SJSA1 (cell line): Measurements from ENCODE around the gene FNDC3B. TPM values are rescaled to one million over a fixed set of nuclear protein-coding genes. Genes with fewer than 3 reads are reported as not detected.
"Not testable (repeated sequence)": the region's sequence is repeated elsewhere in the genome, so short reads cannot be mapped to it uniquely, and the experiment has no call there.

Experiments used
- DNase-seq, 2 experiments: peaks; one replicate each; pipeline ENCODE4 v3.0.0-alpha.2; 2015 to 2020; ENCODE audit warnings: low spot score in 2 of 2, low read depth in 1 of 2
- H3K27ac ChIP-seq: fragments of 250-450 bp; sonication (Bioruptor Pico); 2 replicates; pipeline ENCODE4 v1.5.1; 2020; ENCODE audit warnings: mild to moderate bottlenecking, moderate library complexity
- H3K27me3 ChIP-seq: fragments of 250-450 bp; sonication (Bioruptor Pico); replicated peaks from 2 replicates; pipeline ENCODE4 v1.5.1; 2020; ENCODE audit warnings: mild to moderate bottlenecking, moderate library complexity
- H3K36me3 ChIP-seq: fragments of 250-450 bp; sonication (Bioruptor Pico); 2 replicates; pipeline ENCODE4 v1.5.1; 2020; ENCODE audit warnings: mild to moderate bottlenecking
- H3K4me1 ChIP-seq: fragments of 250-450 bp; sonication (Bioruptor Pico); replicated peaks from 2 replicates; pipeline ENCODE4 v1.6.1; 2021; ENCODE audit warnings: mild to moderate bottlenecking
- H3K4me3 ChIP-seq: fragments of 250-450 bp; sonication (Bioruptor Pico); 2 replicates; pipeline ENCODE4 v1.5.1; 2020; ENCODE audit warnings: mild to moderate bottlenecking
- H3K9me3 ChIP-seq: fragments of 250-450 bp; sonication (Bioruptor Pico); replicated peaks from 2 replicates; pipeline ENCODE4 v1.5.1; 2020; ENCODE audit warnings: mild to moderate bottlenecking
- total RNA-seq: library from RNA; depleted of rRNA; stranded (reverse); fragments of >200 nt; shearing (Covaris generic); gene quantifications from 2 replicates; pipeline ENCODE4 v1.2.3, GENCODE V29; 2014; rRNA removed

Gene FNDC3B
- 42.7 and 73.4 TPM in 2 replicates for total RNA-seq

DNA sequence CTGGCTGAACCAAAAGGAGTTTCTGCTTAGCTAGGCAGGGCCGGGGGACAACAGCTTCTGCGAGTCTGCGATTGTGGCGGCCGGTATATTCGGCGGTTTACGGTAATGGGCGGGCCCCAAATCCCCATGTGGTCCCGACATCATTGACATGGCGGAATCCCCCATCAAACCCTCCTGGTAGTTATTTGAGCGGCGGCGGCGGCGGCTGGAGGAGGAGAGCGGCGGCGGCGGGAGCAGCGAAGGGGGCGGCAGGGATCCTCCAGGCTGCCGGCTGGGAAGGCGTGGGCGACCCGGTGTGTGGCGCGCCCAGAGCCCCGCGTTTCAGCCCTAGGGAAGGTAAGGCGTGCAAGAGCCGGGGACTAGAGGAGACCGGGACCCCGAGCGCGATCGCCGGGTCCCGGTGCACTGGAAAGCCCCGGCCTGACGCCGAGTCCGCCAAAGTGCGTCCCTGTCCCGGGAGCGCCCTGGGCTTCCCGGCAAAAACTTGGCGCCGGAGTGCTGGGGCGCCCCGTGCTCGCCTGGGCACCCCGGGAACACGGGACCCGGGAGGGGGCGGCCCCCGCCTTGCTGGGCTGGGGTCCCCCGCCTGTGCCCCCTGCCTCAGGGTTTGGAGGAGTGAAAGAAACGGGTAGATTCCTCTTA, at the start of gene FNDC3B:
FNDC3B (plus strand) TSS at position 143 of the 642 bp plus-strand sequence. CDS start 72,902 bp downstream, outside the sequence.
- Histone ChIP-seq H3K4me3 (peak within 1 kb of the TSS; percentile 91), H3K36me3 (peaks cover 23% of the 10 kb centered on the region), H3K27ac (peak within 1 kb of the TSS; percentile 96), H3K4me1 (peaks cover 13% of the 10 kb centered on the region), H3K27me3 (no peaks in the 10 kb centered on the region), H3K9me3 (no peaks in the 10 kb centered on the region)
- peak; percentile 88 to 92 for DNase-seq

DNA sequence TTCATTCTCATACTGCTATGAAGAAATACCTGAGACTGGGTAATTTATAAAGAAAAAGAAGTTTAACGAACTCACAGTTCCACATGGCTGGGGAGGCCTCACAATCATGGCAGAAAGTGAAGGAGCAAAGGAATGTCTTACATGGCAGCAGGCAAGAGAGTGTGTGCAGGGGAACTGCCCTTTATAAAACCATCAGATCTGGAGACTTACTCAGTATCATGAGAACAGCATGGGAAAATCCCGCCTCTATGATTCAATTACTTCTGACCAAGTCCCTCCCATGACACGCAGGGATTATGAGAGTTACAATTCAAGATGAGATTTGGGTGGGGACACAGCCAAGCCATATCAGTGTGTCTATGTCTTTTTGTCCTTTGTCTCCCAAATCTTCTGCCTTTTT, 49.1 kb upstream of the FNDC3B start:
- not testable (repeated sequence) for H3K4me1 ChIP-seq, H3K27me3 ChIP-seq, H3K9me3 ChIP-seq, H3K4me3 ChIP-seq, H3K27ac ChIP-seq, DNase-seq, H3K36me3 ChIP-seq

DNA sequence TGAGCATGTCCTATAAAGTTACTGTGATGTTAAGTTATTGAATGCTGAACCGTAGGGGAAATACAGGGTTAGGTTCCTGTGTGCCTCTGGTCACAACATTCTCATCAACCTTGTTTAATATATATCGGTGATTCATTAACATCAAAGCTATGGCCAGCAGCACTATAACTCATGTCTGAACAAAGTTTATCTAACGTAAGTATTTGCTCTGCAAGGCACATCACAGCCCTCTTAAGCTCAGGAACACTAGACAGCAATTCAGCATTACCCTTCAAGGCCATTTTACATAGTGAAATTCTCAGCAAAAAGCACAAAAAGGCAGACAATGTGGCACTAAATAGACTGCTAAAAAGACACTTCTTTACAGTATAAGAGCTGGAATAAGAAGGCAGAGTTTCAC, 48.2 kb upstream of the FNDC3B start:
- Histone ChIP-seq H3K4me3 (no peak overlapping the region), H3K27ac (no peak overlapping the region), H3K9me3 (no peaks in the 10 kb centered on the region), H3K27me3 (no peaks in the 10 kb centered on the region), H3K4me1 (peaks cover 15% of the 10 kb centered on the region), H3K36me3 (no peaks in the 10 kb centered on the region)
- no peak for DNase-seq

DNA sequence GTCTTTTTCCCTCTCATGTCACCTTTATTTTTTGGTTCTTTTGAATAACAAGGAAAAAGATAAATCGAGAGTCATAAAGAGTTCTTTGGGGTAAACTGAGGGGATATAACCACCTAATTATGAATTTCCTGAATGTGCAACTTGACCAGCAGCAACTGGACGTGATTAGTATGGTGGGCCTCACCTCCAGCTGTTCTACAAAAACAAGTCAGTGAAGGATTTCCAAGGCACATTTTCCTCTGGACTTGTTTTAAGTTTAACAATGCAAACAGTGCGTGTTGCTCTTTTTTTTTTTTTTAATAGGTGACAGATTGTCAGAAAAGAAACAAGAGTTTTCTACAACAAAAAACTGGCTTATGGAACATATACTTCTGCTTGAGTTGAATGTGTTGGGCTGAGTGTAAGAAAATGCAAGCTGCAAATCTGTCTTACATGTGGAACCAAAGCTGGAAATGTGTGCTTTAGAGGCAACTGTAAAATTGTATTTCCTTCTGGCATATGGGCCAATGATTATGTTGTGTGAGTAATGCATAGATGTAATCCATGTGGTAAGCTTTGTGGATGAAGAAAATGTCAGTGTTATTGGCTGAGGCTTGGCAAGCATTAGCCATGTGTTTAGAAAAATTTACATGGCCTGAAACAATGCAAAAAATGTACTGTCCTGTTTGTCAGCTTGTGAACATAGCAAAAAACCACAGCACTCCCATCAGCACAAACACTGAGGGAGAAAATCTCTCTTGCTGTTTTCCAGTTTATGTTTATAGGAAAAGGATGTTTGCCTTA, 44.5 kb upstream of the FNDC3B start:
- peak in 1 of 2 experiments; percentile 59 for DNase-seq
- H3K9me3 ChIP-seq: no peaks in the 10 kb centered on the region
- peak overlapping the region; percentile 16; the same call in 1 of the 2 replicates for H3K27ac ChIP-seq
- no peaks in the 10 kb centered on the region for H3K36me3 ChIP-seq
- peaks cover 15% of the 10 kb centered on the region for H3K4me1 ChIP-seq
- no peak overlapping the region for H3K4me3 ChIP-seq
- no peaks in the 10 kb centered on the region for H3K27me3 ChIP-seq

GRCh38 chr3:171995486-171995885, 43.9 kb upstream of the FNDC3B start:
- peaks cover 15% of the 10 kb centered on the region for H3K4me1 ChIP-seq
- no peaks in the 10 kb centered on the region for H3K36me3 ChIP-seq
- H3K27me3 ChIP-seq: no peaks in the 10 kb centered on the region
- no peak for DNase-seq
- peak overlapping the region; percentile 4; the same call in 1 of the 2 replicates for H3K27ac ChIP-seq
- H3K9me3 ChIP-seq: no peaks in the 10 kb centered on the region
- no peak overlapping the region for H3K4me3 ChIP-seq

DNA sequence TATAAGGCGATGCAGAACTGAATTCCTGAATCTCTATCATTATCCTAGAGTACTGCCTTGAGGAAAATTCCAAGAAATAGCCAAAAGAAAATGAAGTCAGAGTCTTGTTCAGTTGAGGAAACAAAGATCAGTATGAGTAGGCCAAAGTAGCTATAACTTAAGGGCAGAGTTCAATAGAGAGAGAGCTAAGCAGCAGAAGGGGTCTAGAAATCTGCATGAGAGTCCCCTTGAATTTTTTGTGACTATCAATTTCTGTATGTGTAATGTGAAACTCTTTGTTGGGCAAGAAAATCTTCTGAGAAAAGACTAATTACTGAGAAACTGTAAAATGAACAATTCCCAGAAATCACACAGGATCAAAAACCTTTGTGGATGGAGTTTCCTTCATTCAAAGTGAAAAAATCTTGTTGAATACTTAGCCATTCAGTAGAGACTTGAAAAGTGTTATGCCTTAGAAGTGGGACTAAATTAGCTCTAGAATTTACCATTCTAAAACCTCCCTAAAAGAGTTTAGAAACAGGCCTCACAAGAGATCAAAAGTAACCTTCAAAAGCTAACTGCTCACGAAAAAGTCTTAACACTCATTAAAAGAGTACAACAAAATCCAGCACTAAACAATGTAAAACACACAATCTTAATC, 43.1 kb upstream of the FNDC3B start:
- Histone ChIP-seq H3K4me1 (peaks cover 15% of the 10 kb centered on the region), H3K36me3 (no peaks in the 10 kb centered on the region), H3K27me3 (no peaks in the 10 kb centered on the region), H3K9me3 (no peaks in the 10 kb centered on the region), H3K27ac (no peak overlapping the region), H3K4me3 (no peak overlapping the region)
- DNase-seq: no peak

- DNase-seq, H3K27me3 ChIP-seq, H3K27ac ChIP-seq, H3K36me3 ChIP-seq, H3K4me3 ChIP-seq, H3K9me3 ChIP-seq: not testable (repeated sequence)
- peaks cover 23% of the 10 kb centered on the region for H3K4me1 ChIP-seq
These were observed 40.6 kb upstream of the FNDC3B start for GRCh38 chr3:171998731-171999130.

DNA sequence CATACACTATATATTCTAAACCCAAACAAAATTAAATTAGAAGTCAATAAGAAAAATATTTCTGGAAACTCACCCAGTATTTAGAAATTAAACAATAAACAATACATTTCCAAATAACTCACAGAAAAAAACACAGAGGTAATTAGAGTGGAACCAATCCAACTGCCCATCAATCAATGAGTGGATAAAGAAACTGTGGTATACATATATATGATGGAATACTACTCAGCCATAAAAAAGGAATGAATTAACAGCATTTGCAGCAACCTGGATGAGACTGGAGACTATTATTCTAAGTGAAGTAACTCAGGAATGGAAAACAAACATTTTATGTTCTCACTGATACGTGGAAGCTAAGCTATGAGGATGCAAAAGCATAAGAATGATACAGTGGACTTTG, 37.8 kb upstream of the FNDC3B start:
- H3K27ac ChIP-seq, H3K36me3 ChIP-seq, DNase-seq, H3K27me3 ChIP-seq, H3K9me3 ChIP-seq, H3K4me3 ChIP-seq: not testable (repeated sequence)
- H3K4me1 ChIP-seq: peaks cover 16% of the 10 kb centered on the region

GRCh38 chr3:172002512-172003078, 36.8 kb upstream of the FNDC3B start:
- DNase-seq: peak in 1 of 2 experiments; percentile 41
- Histone ChIP-seq H3K27ac (0 out of 2 replicates have a peak overlapping the region, but pooled peaks have one; percentile 17), H3K4me1 (peaks cover 24% of the 10 kb centered on the region), H3K36me3 (no peaks in the 10 kb centered on the region), H3K4me3 (no peak overlapping the region), H3K27me3 (no peaks in the 10 kb centered on the region), H3K9me3 (no peaks in the 10 kb centered on the region)

- H3K4me3 ChIP-seq: no peak overlapping the region
- no peaks in the 10 kb centered on the region for H3K27me3 ChIP-seq
- peaks cover 24% of the 10 kb centered on the region for H3K4me1 ChIP-seq
- H3K36me3 ChIP-seq: no peaks in the 10 kb centered on the region
- DNase-seq: peak in 1 of 2 experiments; percentile 6
- no peaks in the 10 kb centered on the region for H3K9me3 ChIP-seq
- H3K27ac ChIP-seq: no peak overlapping the region
These were observed 36.2 kb upstream of the FNDC3B start for GRCh38 chr3:172003146-172003545.

GRCh38 chr3:172007065-172007370, 32.4 kb upstream of the FNDC3B start:
- no peaks in the 10 kb centered on the region for H3K9me3 ChIP-seq
- no peaks in the 10 kb centered on the region for H3K36me3 ChIP-seq
- peak overlapping the region; percentile 21; the same call in 1 of the 2 replicates for H3K27ac ChIP-seq
- H3K4me3 ChIP-seq: no peak overlapping the region
- H3K27me3 ChIP-seq: no peaks in the 10 kb centered on the region
- no peak for DNase-seq
- peaks cover 24% of the 10 kb centered on the region for H3K4me1 ChIP-seq

- no peak for DNase-seq
- Histone ChIP-seq H3K27me3 (no peaks in the 10 kb centered on the region), H3K36me3 (no peaks in the 10 kb centered on the region), H3K4me1 (peaks cover 17% of the 10 kb centered on the region), H3K27ac (no peak overlapping the region), H3K4me3 (no peak overlapping the region), H3K9me3 (no peaks in the 10 kb centered on the region)
These were observed 29.6 kb upstream of the FNDC3B start for GRCh38 chr3:172009803-172010202.

DNA sequence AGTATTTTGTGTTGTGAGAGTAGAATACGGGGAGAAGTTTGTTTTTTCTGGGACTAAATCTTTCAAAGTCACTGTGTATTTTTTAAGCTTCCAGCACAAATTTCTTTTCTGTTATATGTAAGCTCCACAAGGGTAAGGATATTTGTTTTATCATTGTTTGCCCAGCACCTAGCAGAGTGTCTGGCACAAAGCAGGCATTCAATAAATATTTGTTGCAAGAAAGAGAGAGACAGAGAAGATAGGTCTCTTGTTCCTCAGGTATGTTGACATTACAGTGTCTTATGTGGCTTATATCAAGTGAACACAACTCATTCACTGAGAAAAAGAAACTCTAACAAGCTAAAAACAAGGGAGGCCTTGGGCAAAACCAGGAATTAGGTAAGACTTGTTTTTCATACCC, 26.6 kb upstream of the FNDC3B start:
- Histone ChIP-seq H3K27me3 (no peaks in the 10 kb centered on the region), H3K9me3 (no peaks in the 10 kb centered on the region), H3K27ac (no peak overlapping the region), H3K4me3 (no peak overlapping the region), H3K36me3 (no peaks in the 10 kb centered on the region), H3K4me1 (no peaks in the 10 kb centered on the region)
- no peak for DNase-seq

GRCh38 chr3:172014145-172014544, 25.2 kb upstream of the FNDC3B start:
- Histone ChIP-seq H3K27ac (no peak overlapping the region), H3K9me3 (no peaks in the 10 kb centered on the region), H3K4me1 (no peaks in the 10 kb centered on the region), H3K4me3 (no peak overlapping the region), H3K36me3 (no peaks in the 10 kb centered on the region), H3K27me3 (no peaks in the 10 kb centered on the region)
- DNase-seq: no peak
